CD4-positive, alpha-beta memory T cell (primary cell): Measurements from ENCODE around the gene EFCC1. TPM values are rescaled to one million over a fixed set of nuclear protein-coding genes. Genes with fewer than 3 reads are reported as not detected.
"Not testable (repeated sequence)": the region's sequence is repeated elsewhere in the genome, so short reads cannot be mapped to it uniquely, and the experiment has no call there.

Source experiments
- CTCF ChIA-PET: fragments of 350-600 bp; sonication (Branson Sonifier 250); formaldehyde crosslinking; loops from one replicate; lab custom pipeline; 2021; ENCODE audit warnings: inconsistent platforms; ENCODE audit not compliant: partially characterized antibody; lab: Charles Lee
- POLR2A ChIA-PET: fragments of 350-600 bp; sonication (Branson Sonifier 250); formaldehyde crosslinking; loops from one replicate; lab custom pipeline; 2021; ENCODE audit not compliant: partially characterized antibody; lab: Charles Lee
- DNase-seq, 5 donors: peaks; one replicate each; pipeline versions ENCODE4 v3.0.0 to v3.0.0-alpha.2; 2020 to 2022; ENCODE audit warnings: mixed read lengths in 1 of 5
- H3K27ac ChIP-seq: one replicate; pipeline ENCODE4 v1.7.0; 2013; ENCODE audit warnings: low read depth, low read length
- H3K27me3 ChIP-seq: 2 replicates; pipeline ENCODE4 v1.7.0; 2013; ENCODE audit warnings: mild to moderate bottlenecking, low read length, moderate library complexity; ENCODE audit not compliant: insufficient read depth
- H3K36me3 ChIP-seq: 2 replicates; pipeline ENCODE4 v1.7.0; 2013; ENCODE audit warnings: mild to moderate bottlenecking, low read length, moderate library complexity; ENCODE audit not compliant: insufficient read depth
- H3K4me1 ChIP-seq: 2 replicates; pipeline ENCODE4 v1.7.0; 2013; ENCODE audit warnings: mild to moderate bottlenecking, low read length, moderate library complexity; ENCODE audit not compliant: insufficient read depth
- H3K4me3 ChIP-seq, 2 donors: one replicate each; pipeline ENCODE4 v1.7.0; 2013; ENCODE audit warnings: low read length in 2 of 2, mild to moderate bottlenecking in 1 of 2
- H3K9me3 ChIP-seq, 2 donors: one replicate each; pipeline ENCODE4 v1.7.0; 2013; ENCODE audit warnings: low read length in 2 of 2, control low read depth in 1 of 2; ENCODE audit not compliant: control insufficient read depth in 1 of 2
- H3K27ac Mint-ChIP-seq, 7 donors: one replicate each; pipeline ENCODE4 v1.8.0; 2020 to 2021; ENCODE audit warnings: mixed read lengths in 7 of 7, mild to moderate bottlenecking in 6 of 7, inconsistent platforms in 3 of 7, moderate library complexity in 3 of 7
- H3K27me3 Mint-ChIP-seq, 2 donors: one replicate each; pipeline ENCODE4 v1.8.0; 2020 to 2021; ENCODE audit warnings: mixed read lengths in 2 of 2
- H3K36me3 Mint-ChIP-seq, 2 donors: one replicate each; pipeline ENCODE4 v1.8.0; 2020 to 2021; ENCODE audit warnings: mixed read lengths in 2 of 2, inconsistent platforms in 1 of 2, mild to moderate bottlenecking in 1 of 2
- H3K4me1 Mint-ChIP-seq, 4 donors: one replicate each; pipeline ENCODE4 v1.8.0; 2020 to 2021; ENCODE audit warnings: mixed read lengths in 4 of 4, mild to moderate bottlenecking in 1 of 4
- H3K4me3 Mint-ChIP-seq, 8 donors: one replicate each; pipeline ENCODE4 v1.8.0; 2020 to 2021; ENCODE audit warnings: mixed read lengths in 8 of 8, mild to moderate bottlenecking in 7 of 8, moderate library complexity in 6 of 8, inconsistent platforms in 3 of 8
- H3K9me3 Mint-ChIP-seq, 8 donors: one replicate each; pipeline ENCODE4 v1.8.0; 2020 to 2021; ENCODE audit warnings: mixed read lengths in 8 of 8, mild to moderate bottlenecking in 5 of 8, inconsistent platforms in 3 of 8, moderate library complexity in 1 of 8
- intact Hi-C: fragments of 100-400 bp; cut with micrococcal nuclease; formaldehyde crosslinking; loops from one replicate; pipeline ENCODE4 v1.15.1; 2023
- polyA plus RNA-seq, 2 donors: library from polyadenylated mRNA; unstranded; fragments of 300-500 nt; fragmentation: Illumina TruSeq; gene quantifications; one replicate each; pipeline ENCODE4 v1.2.3, GENCODE V29; 2021
- total RNA-seq, 2 experiments: library from RNA; stranded (reverse); gene quantifications; one replicate each; pipeline ENCODE4 v1.2.3, GENCODE V29; 2021

EFCC1 gene
- total and polyA plus RNA-seq, 4 experiments from 2014 or later: not detected

GRCh38 chr3:129068291-129068886 is 67.3 kb downstream of the EFCC1 start:
- Histone ChIP-seq H3K4me1 (no peaks in the 10 kb centered on the region), H3K4me3 (no peak overlapping the region), H3K27ac (no peak overlapping the region), H3K36me3 (no peaks in the 10 kb centered on the region), H3K9me3 (no peaks in the 10 kb centered on the region), H3K27me3 (no peaks in the 10 kb centered on the region)
- peaks cover 0 to 5% (median 3%) of the 10 kb centered on the region in 4 donors for H3K4me1 Mint-ChIP-seq
- POLR2A ChIA-PET: interaction anchor here (1.0 to 1.8 kb wide), 7 partner anchors 15 to 388 kb away, joined by 3 to 9 read pairs (median 5); partner anchors contain the start of gene RAB43
- H3K9me3 Mint-ChIP-seq: no peaks in the 10 kb centered on the region
- no peak overlapping the region for H3K27ac Mint-ChIP-seq
- DNase-seq: no peak
- peaks cover 3 to 10% of the 10 kb centered on the region in 2 donors for H3K27me3 Mint-ChIP-seq
- peak overlapping the region; percentile 40 to 79 (median 68) for H3K4me3 Mint-ChIP-seq
- CTCF ChIA-PET: interaction anchor here (0.6 to 5.4 kb wide), 11 partner anchors 10 to 177 kb away, joined by 3 to 47 read pairs (median 5); no protein-coding TSS in a partner anchor
- intact Hi-C loops: no loop called here
- H3K36me3 Mint-ChIP-seq: no peaks in the 10 kb centered on the region

- H3K36me3 ChIP-seq, H3K36me3 Mint-ChIP-seq, H3K27me3 ChIP-seq, H3K4me1 Mint-ChIP-seq, H3K9me3 Mint-ChIP-seq, DNase-seq, H3K4me3 ChIP-seq, H3K27ac Mint-ChIP-seq, H3K9me3 ChIP-seq, H3K4me1 ChIP-seq, intact Hi-C loops, H3K27ac ChIP-seq: not testable (repeated sequence)
- ChIA-PET POLR2A (interaction anchor here (1.0 to 1.8 kb wide), 7 partner anchors 16 to 389 kb away, joined by 3 to 9 read pairs (median 5); partner anchors contain the start of gene RAB43), CTCF (interaction anchor here (0.6 to 5.4 kb wide), 11 partner anchors 11 to 176 kb away, joined by 3 to 47 read pairs (median 5); no protein-coding TSS in a partner anchor)
- peak overlapping the region in 3 of 8 donors; percentile 63 to 74 (median 67) for H3K4me3 Mint-ChIP-seq
- peaks cover 3 to 10% of the 10 kb centered on the region in 2 donors for H3K27me3 Mint-ChIP-seq
Observed at GRCh38 chr3:129069313-129070085, 68.4 kb downstream of the EFCC1 start.

GRCh38 chr3:129070086-129070885 is 69.2 kb downstream of the EFCC1 start:
- Mint-ChIP-seq H3K27ac (no peak overlapping the region), H3K9me3 (peaks cover 0 to 2% (median 0%) of the 10 kb centered on the region in 8 donors), H3K36me3 (no peaks in the 10 kb centered on the region), H3K4me3 (no peak overlapping the region), H3K27me3 (peaks cover 3 to 10% of the 10 kb centered on the region in 2 donors), H3K4me1 (peaks cover 0 to 5% (median 3%) of the 10 kb centered on the region in 4 donors)
- H3K4me1 ChIP-seq: no peaks in the 10 kb centered on the region
- CTCF ChIA-PET: interaction anchor here (2.2 to 5.4 kb wide), 3 partner anchors 17 to 176 kb away, joined by 10 to 47 read pairs (median 13); no protein-coding TSS in a partner anchor
- POLR2A ChIA-PET: interaction anchor here (0.7 kb wide), 1 partner anchor 207 kb away, joined by 3 read pairs; no protein-coding TSS in a partner anchor
- H3K27me3 ChIP-seq: no peaks in the 10 kb centered on the region
- no peak overlapping the region for H3K27ac ChIP-seq
- no peak for DNase-seq
- H3K36me3 ChIP-seq: no peaks in the 10 kb centered on the region
- H3K4me3 ChIP-seq: no peak overlapping the region
- intact Hi-C loops: no loop called here
- no peaks in the 10 kb centered on the region for H3K9me3 ChIP-seq

GRCh38 chr3:129077222-129077621 is 76.1 kb downstream of the EFCC1 start:
- H3K27ac ChIP-seq: no peak overlapping the region
- Mint-ChIP-seq H3K36me3 (no peaks in the 10 kb centered on the region), H3K27ac (peak overlapping the region in 1 of 7 donors; percentile 46), H3K4me3 (no peak overlapping the region), H3K9me3 (peaks cover 0 to 2% (median 0%) of the 10 kb centered on the region in 8 donors), H3K27me3 (no peaks in the 10 kb centered on the region), H3K4me1 (peaks cover 0 to 4% (median 2%) of the 10 kb centered on the region in 4 donors)
- H3K9me3 ChIP-seq: no peaks in the 10 kb centered on the region
- H3K4me3 ChIP-seq: no peak overlapping the region
- no peaks in the 10 kb centered on the region for H3K4me1 ChIP-seq
- intact Hi-C loops: no loop called here
- POLR2A ChIA-PET: no interaction called here
- no peaks in the 10 kb centered on the region for H3K27me3 ChIP-seq
- CTCF ChIA-PET: interaction anchor here (0.6 kb wide), 1 partner anchor 107 kb away, joined by 6 read pairs; no protein-coding TSS in a partner anchor
- no peaks in the 10 kb centered on the region for H3K36me3 ChIP-seq
- no peak for DNase-seq

- no peaks in the 10 kb centered on the region for H3K27me3 Mint-ChIP-seq
- H3K9me3 Mint-ChIP-seq: peaks cover 0 to 2% (median 0%) of the 10 kb centered on the region in 8 donors
- peak overlapping the region in 1 of 7 donors; percentile 29 for H3K27ac Mint-ChIP-seq
Observed at GRCh38 chr3:129078510-129078909, 77.4 kb downstream of the EFCC1 start.

DNA sequence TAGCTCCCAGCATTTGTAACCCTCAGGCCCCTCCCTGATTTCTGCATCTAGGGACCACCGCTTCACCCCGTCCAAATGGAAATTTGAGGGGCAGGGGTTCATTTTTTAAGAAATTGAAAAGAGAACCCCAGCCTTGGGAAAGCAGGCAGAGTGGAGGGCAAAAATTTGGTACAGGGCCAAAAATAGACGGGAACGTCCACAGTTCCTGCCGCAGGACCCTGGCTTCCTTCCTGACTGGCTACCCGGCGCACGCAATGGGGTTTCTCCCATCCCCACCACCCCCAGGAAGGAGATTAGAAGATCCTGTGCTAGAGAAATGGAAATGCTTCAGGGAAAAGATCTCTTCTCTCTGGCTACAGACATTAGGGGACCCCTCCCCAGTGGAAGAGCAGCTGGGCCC is 80.4 kb downstream of the EFCC1 start:
- Mint-ChIP-seq H3K4me3 (no peak overlapping the region), H3K27me3 (no peaks in the 10 kb centered on the region), H3K4me1 (peaks cover 0 to 7% (median 6%) of the 10 kb centered on the region in 4 donors), H3K27ac (peak overlapping the region in 1 of 7 donors; percentile 72), H3K9me3 (no peaks in the 10 kb centered on the region), H3K36me3 (no peaks in the 10 kb centered on the region)
- no peaks in the 10 kb centered on the region for H3K4me1 ChIP-seq
- no peak for DNase-seq
- H3K27ac ChIP-seq: no peak overlapping the region
- ChIA-PET CTCF (no interaction called here), POLR2A (no interaction called here)
- intact Hi-C loops: no loop called here
- no peaks in the 10 kb centered on the region for H3K36me3 ChIP-seq
- H3K9me3 ChIP-seq: no peaks in the 10 kb centered on the region
- H3K27me3 ChIP-seq: no peaks in the 10 kb centered on the region
- H3K4me3 ChIP-seq: no peak overlapping the region

More at GRCh38 chr3:129078510-129078909, 77.4 kb downstream of the EFCC1 start:
- H3K36me3 Mint-ChIP-seq: no peaks in the 10 kb centered on the region
- H3K4me1 Mint-ChIP-seq: peaks cover 0 to 6% (median 4%) of the 10 kb centered on the region in 4 donors
- no peaks in the 10 kb centered on the region for H3K4me1 ChIP-seq
- H3K27me3 ChIP-seq: no peaks in the 10 kb centered on the region
- intact Hi-C loops: no loop called here
- DNase-seq: no peak
- H3K36me3 ChIP-seq: no peaks in the 10 kb centered on the region
- CTCF ChIA-PET: interaction anchor here (1.3 kb wide), 1 partner anchor 41 kb away, joined by 3 read pairs; no protein-coding TSS in a partner anchor
- no peak overlapping the region for H3K27ac ChIP-seq
- POLR2A ChIA-PET: no interaction called here
- H3K4me3 Mint-ChIP-seq: no peak overlapping the region
- H3K9me3 ChIP-seq: no peaks in the 10 kb centered on the region
- no peak overlapping the region for H3K4me3 ChIP-seq
